BLaER1 treated with 17β-estradiol and CSF1 and Interleukin-3, amounts not matched to agents 10 nM and 100 nM (cell line): ENCODE data around the gene CES1.
A peak's percentile ranks its signal among the peaks of the same experiment; 100 is the strongest.
"Not testable (repeated sequence)": the region's sequence is repeated elsewhere in the genome, so short reads cannot be mapped to it uniquely, and the experiment has no call there.

ENCODE experiments used
- H3K27ac ChIP-seq, 11 experiments: shearing (Covaris generic); formaldehyde crosslinking; 2 replicates each; pipeline ENCODE4 v1.8.1; 2022
- H3K27me3 ChIP-seq, 11 experiments: shearing (Covaris generic); formaldehyde crosslinking; 2 replicates each; pipeline ENCODE4 v1.8.1; 2022
- H3K36me3 ChIP-seq, 11 experiments: shearing (Covaris generic); formaldehyde crosslinking; 2 replicates each; pipeline ENCODE4 v1.8.1; 2022
- H3K4me1 ChIP-seq, 10 experiments: shearing (Covaris generic); formaldehyde crosslinking; 2 replicates each; pipeline ENCODE4 v1.8.1; 2022
- H3K4me2 ChIP-seq, 11 experiments: shearing (Covaris generic); formaldehyde crosslinking; 2 replicates each; pipeline ENCODE4 v1.8.1; 2022
- H3K4me3 ChIP-seq, 10 experiments: shearing (Covaris generic); formaldehyde crosslinking; 2 replicates each; pipeline ENCODE4 v1.8.1; 2022
- H3K9ac ChIP-seq, 11 experiments: shearing (Covaris generic); formaldehyde crosslinking; 2 replicates each; pipeline ENCODE4 v1.8.1; 2022
- H3K9me3 ChIP-seq, 11 experiments: shearing (Covaris generic); formaldehyde crosslinking; replicated peaks in 1 of 11; 2 replicates each; pipeline ENCODE4 v1.8.1; 2022
- H4K20me1 ChIP-seq, 11 experiments: shearing (Covaris generic); formaldehyde crosslinking; 2 replicates each; pipeline ENCODE4 v1.8.1; 2022
- Cebpa-rat ChIP-seq, 11 experiments: shearing (Covaris generic); IDR thresholded peaks; 2 replicates each; pipeline ENCODE4 v1.8.1; 2022

CES1 gene

GRCh38 chr16:55856950-55857349, 24.1 kb upstream of the CES1 start:
- H3K9me3 ChIP-seq: no peaks in the 10 kb centered on the region
- no peaks in the 10 kb centered on the region for H3K36me3 ChIP-seq
- peak overlapping the region in 3 of 11 experiments; percentile 16 to 43 (median 17); a peak in 2 of 22 replicates for H3K4me2 ChIP-seq
- H3K27me3 ChIP-seq: no peaks in the 10 kb centered on the region
- H3K4me1 ChIP-seq: peaks cover 0 to 14% (median 7%) of the 10 kb centered on the region in 10 experiments; a peak in 9 of 20 replicates
- H3K4me3 ChIP-seq: no peak overlapping the region
- H4K20me1 ChIP-seq: no peaks in the 10 kb centered on the region
- H3K9ac ChIP-seq: no peak overlapping the region
- H3K27ac ChIP-seq: no peak overlapping the region
- no peak for TF ChIP-seq Cebpa-rat (IDR thresholded peaks at IDR 0.05)

GRCh38 chr16:55853114-55853513, 20.2 kb upstream of the CES1 start:
- Histone ChIP-seq H3K4me1 (peaks cover 0 to 14% (median 7%) of the 10 kb centered on the region in 10 experiments; a peak in 9 of 20 replicates), H3K27ac (no peak overlapping the region), H3K9me3 (no peaks in the 10 kb centered on the region), H3K4me3 (no peak overlapping the region), H3K4me2 (no peak overlapping the region), H3K9ac (no peak overlapping the region), H3K36me3 (no peaks in the 10 kb centered on the region), H4K20me1 (no peaks in the 10 kb centered on the region), H3K27me3 (no peaks in the 10 kb centered on the region)
- TF ChIP-seq Cebpa-rat (IDR thresholded peaks at IDR 0.05): no peak

GRCh38 chr16:55849536-55849935, 16.6 kb upstream of the CES1 start:
- Histone ChIP-seq H3K36me3 (no peaks in the 10 kb centered on the region), H3K27ac (no peak overlapping the region), H3K4me2 (no peak overlapping the region), H3K9ac (no peak overlapping the region), H3K9me3 (no peaks in the 10 kb centered on the region), H4K20me1 (no peaks in the 10 kb centered on the region; a peak in 1 of 22 replicates), H3K27me3 (no peaks in the 10 kb centered on the region), H3K4me3 (no peak overlapping the region), H3K4me1 (no peaks in the 10 kb centered on the region)
- no peak for TF ChIP-seq Cebpa-rat (IDR thresholded peaks at IDR 0.05)

GRCh38 chr16:55846598-55847346, 13.9 kb upstream of the CES1 start:
- H3K4me3 ChIP-seq: no peak overlapping the region
- no peak for TF ChIP-seq Cebpa-rat (IDR thresholded peaks at IDR 0.05)
- no peaks in the 10 kb centered on the region for H3K4me1 ChIP-seq
- H3K36me3 ChIP-seq: no peaks in the 10 kb centered on the region
- no peak overlapping the region for H3K27ac ChIP-seq
- H4K20me1 ChIP-seq: no peaks in the 10 kb centered on the region; a peak in 1 of 22 replicates
- no peaks in the 10 kb centered on the region for H3K27me3 ChIP-seq
- H3K9me3 ChIP-seq: no peaks in the 10 kb centered on the region
- H3K9ac ChIP-seq: no peak overlapping the region
- no peak overlapping the region for H3K4me2 ChIP-seq

GRCh38 chr16:55843105-55843395, 10.2 kb upstream of the CES1 start:
- Histone ChIP-seq H4K20me1 (no peaks in the 10 kb centered on the region; a peak in 1 of 22 replicates), H3K4me3 (no peak overlapping the region), H3K4me2 (no peak overlapping the region), H3K27me3 (no peaks in the 10 kb centered on the region), H3K4me1 (peaks cover 0 to 22% (median 10%) of the 10 kb centered on the region in 10 experiments; a peak in 12 of 20 replicates), H3K9ac (no peak overlapping the region), H3K27ac (no peak overlapping the region), H3K36me3 (no peaks in the 10 kb centered on the region), H3K9me3 (no peaks in the 10 kb centered on the region)
- no peak for TF ChIP-seq Cebpa-rat (IDR thresholded peaks at IDR 0.05)

GRCh38 chr16:55842369-55843104, 9.6 kb upstream of the CES1 start:
- no peak for TF ChIP-seq Cebpa-rat (IDR thresholded peaks at IDR 0.05)
- H3K36me3 ChIP-seq: no peaks in the 10 kb centered on the region
- no peak overlapping the region for H3K4me2 ChIP-seq
- H3K4me1 ChIP-seq: peaks cover 0 to 27% (median 10%) of the 10 kb centered on the region in 10 experiments; a peak in 12 of 20 replicates
- no peaks in the 10 kb centered on the region; a peak in 1 of 22 replicates for H4K20me1 ChIP-seq
- H3K4me3 ChIP-seq: no peak overlapping the region
- H3K27ac ChIP-seq: no peak overlapping the region
- H3K27me3 ChIP-seq: no peaks in the 10 kb centered on the region
- H3K9me3 ChIP-seq: no peaks in the 10 kb centered on the region
- no peak overlapping the region for H3K9ac ChIP-seq

GRCh38 chr16:55839115-55839514, 6.2 kb upstream of the CES1 start:
- H3K9me3 ChIP-seq: no peaks in the 10 kb centered on the region
- peak overlapping the region in 9 of 11 experiments; percentile 41 to 79 (median 49); a peak in 17 of 22 replicates for H3K4me2 ChIP-seq
- peak overlapping the region in 7 of 11 experiments; percentile 29 to 68 (median 44); a peak in 13 of 22 replicates for H3K27ac ChIP-seq
- H3K27me3 ChIP-seq: no peaks in the 10 kb centered on the region
- no peaks in the 10 kb centered on the region for H3K36me3 ChIP-seq
- H3K9ac ChIP-seq: no peak overlapping the region
- peak in 9 of 11 experiments; percentile 8 to 79 (median 32); a peak in 8 of 22 replicates for TF ChIP-seq Cebpa-rat (IDR thresholded peaks at IDR 0.05)
- no peak overlapping the region for H3K4me3 ChIP-seq
- H3K4me1 ChIP-seq: peaks cover 0 to 60% (median 27%) of the 10 kb centered on the region in 10 experiments; a peak in 17 of 20 replicates
- H4K20me1 ChIP-seq: no peaks in the 10 kb centered on the region

GRCh38 chr16:55836158-55836611, 3.3 kb upstream of the CES1 start:
- no peaks in the 10 kb centered on the region for H3K36me3 ChIP-seq
- no peaks in the 10 kb centered on the region for H4K20me1 ChIP-seq
- peaks cover 0 to 78% (median 29%) of the 10 kb centered on the region in 10 experiments; a peak in 17 of 20 replicates for H3K4me1 ChIP-seq
- peak overlapping the region in 8 of 11 experiments; percentile 9 to 66 (median 34); a peak in 11 of 22 replicates for H3K27ac ChIP-seq
- no peaks in the 10 kb centered on the region for H3K27me3 ChIP-seq
- 0 out of 22 replicates have a peak, but pooled peaks of 1 of the 11 experiments have one; percentile 2 for TF ChIP-seq Cebpa-rat (IDR thresholded peaks at IDR 0.05)
- H3K4me2 ChIP-seq: peak overlapping the region in 10 of 11 experiments; percentile 22 to 59 (median 36); a peak in 15 of 22 replicates
- H3K9me3 ChIP-seq: no peaks in the 10 kb centered on the region
- no peak overlapping the region for H3K4me3 ChIP-seq
- H3K9ac ChIP-seq: peak overlapping the region in 1 of 11 experiments; percentile 32; a peak in 2 of 22 replicates

- peaks cover 0 to 78% (median 29%) of the 10 kb centered on the region in 10 experiments; a peak in 17 of 20 replicates for H3K4me1 ChIP-seq
- H3K36me3 ChIP-seq: no peaks in the 10 kb centered on the region
- TF ChIP-seq Cebpa-rat (IDR thresholded peaks at IDR 0.05): peak in 1 of 11 experiments; percentile 7; a peak in 1 of 22 replicates
- H3K27me3 ChIP-seq: no peaks in the 10 kb centered on the region
- H3K4me2 ChIP-seq: peak overlapping the region in 10 of 11 experiments; percentile 22 to 59 (median 36); a peak in 16 of 22 replicates
- peak overlapping the region in 7 of 11 experiments; percentile 23 to 66 (median 35); a peak in 11 of 22 replicates for H3K27ac ChIP-seq
- no peak overlapping the region for H3K9ac ChIP-seq
- no peak overlapping the region for H3K4me3 ChIP-seq
- no peaks in the 10 kb centered on the region for H3K9me3 ChIP-seq
- H4K20me1 ChIP-seq: no peaks in the 10 kb centered on the region
Observed at GRCh38 chr16:55835581-55835980, 2.7 kb upstream of the CES1 start.

GRCh38 chr16:55835173-55835572, 2.3 kb upstream of the CES1 start:
- H3K36me3 ChIP-seq, H3K4me3 ChIP-seq, H4K20me1 ChIP-seq, H3K9me3 ChIP-seq, H3K27me3 ChIP-seq, H3K9ac ChIP-seq: not testable (repeated sequence)
- peaks cover 0 to 77% (median 29%) of the 10 kb centered on the region in 10 experiments; a peak in 17 of 20 replicates for H3K4me1 ChIP-seq
- peak overlapping the region in 2 of 11 experiments; percentile 44 to 59; a peak in 2 of 22 replicates for H3K4me2 ChIP-seq
- H3K27ac ChIP-seq: peak overlapping the region in 3 of 11 experiments; percentile 26 to 64 (median 33); a peak in 6 of 22 replicates
